H1 (cell line): ENCODE data around the gene PTCH2. TPM values are rescaled to one million over a fixed set of nuclear protein-coding genes. Genes with fewer than 3 reads are reported as not detected.

ENCODE experiments used
- CTCF ChIP-seq, 3 experiments: IDR thresholded peaks; 1 replicate in 2 of 3; 2 replicates in 1 of 3; pipeline versions ENCODE4 v1.5.1 to v1.6.1; 2011; ENCODE audit warnings: low read length in 3 of 3, mild to moderate bottlenecking in 3 of 3, inconsistent platforms in 2 of 3, low read depth in 1 of 3, moderate library complexity in 1 of 3; ENCODE audit not compliant: insufficient read depth in 1 of 3; ENCODE audit errors: control extremely low read depth in 1 of 3
- FOSL1 ChIP-seq: IDR thresholded peaks from 2 replicates; pipeline ENCODE4 v1.6.1; 2011; ENCODE audit warnings: mild to moderate bottlenecking, low read depth, low read length, moderate library complexity; ENCODE audit not compliant: insufficient read depth
- NANOG ChIP-seq: IDR thresholded peaks from 2 replicates; pipeline ENCODE4 v1.6.1; 2011; ENCODE audit warnings: low read length, low read depth, mild to moderate bottlenecking, inconsistent platforms; ENCODE audit not compliant: insufficient read depth, poor library complexity, severe bottlenecking
- POLR2A ChIP-seq, 2 experiments: IDR thresholded peaks; 1 replicate in 1 of 2; 2 replicates in 1 of 2; pipeline ENCODE4 v1.6.1; 2011; ENCODE audit warnings: low read depth in 2 of 2, low read length in 2 of 2, mild to moderate bottlenecking in 2 of 2; ENCODE audit errors: control extremely low read depth in 1 of 2
- SIX5 ChIP-seq: IDR thresholded peaks from 2 replicates; pipeline ENCODE4 v1.6.1; 2011; ENCODE audit warnings: mild to moderate bottlenecking, low read depth, low read length
- SP2 ChIP-seq: IDR thresholded peaks from 2 replicates; pipeline ENCODE4 v1.6.1; 2012; ENCODE audit warnings: mild to moderate bottlenecking, low read length, inconsistent platforms
- polyA plus RNA-seq, 7 experiments: library from polyadenylated mRNA; depleted of rRNA in 3 of 7; stranded (reverse) in 5 of 7; unstranded in 2 of 7; fragments of >200 nt in 5 of 7; fragments of 200-250 nt in 2 of 7; gene quantifications; 1 replicate in 5 of 7; 2 replicates in 1 of 7; 4 replicates in 1 of 7; pipeline versions ENCODE4 v1.2.1 to v1.2.3, GENCODE V29; 2011 to 2013; ENCODE audit warnings: missing spikeins in 2 of 7, mixed read lengths in 2 of 7
- total RNA-seq: library from RNA; stranded (reverse); fragmentation: NEBNext Ultra II Directional; extraction: Animal tissue kit (Norgen Biotek cat#: 25700); gene quantifications from 2 replicates; pipeline ENCODE4 v1.2.1, GENCODE V29; 2021

PTCH2 gene
- total and polyA plus RNA-seq, 2 of the 8 experiments (the other 6 are each of a cell fraction or from before 2014, with no cell fraction given), result 0.35 to 1.2 TPM

GRCh38 chr1:44831516-44831915, 11.5 kb downstream of the PTCH2 start (continued):
- TF ChIP-seq SIX5 (no peak), FOSL1 (no peak), SP2 (no peak), CTCF (IDR thresholded peaks at IDR 0.05; ENCODE audit: control extremely low read depth in 1 of 3, insufficient read depth in 1 of 3, low read depth in 1 of 3, low read length in 3 of 3) (no peak), POLR2A (IDR thresholded peaks at IDR 0.05; ENCODE audit: control extremely low read depth in 1 of 2, low read depth in 2 of 2, low read length in 2 of 2) (no peak), NANOG (no peak)
